Mesothelial cell of epicardium (in vitro differentiated cells): Measurements from ENCODE around the gene HOMER2. TPM values are rescaled to one million over a fixed set of nuclear protein-coding genes. Genes with fewer than 3 reads are reported as not detected.

Experiments used
- DNase-seq, 2 experiments: peaks; one replicate each; pipeline ENCODE4 v3.0.0; 2021; ENCODE audit warnings: low spot score in 2 of 2; ENCODE audit not compliant: unreplicated experiment in 2 of 2
- H3K27ac Mint-ChIP-seq: 2 replicates; pipeline ENCODE4 v1.8.0; 2021; ENCODE audit warnings: mixed read lengths
- H3K27me3 Mint-ChIP-seq: 2 replicates; pipeline ENCODE4 v1.8.0; 2021; ENCODE audit warnings: low read depth, mixed read lengths
- H3K36me3 Mint-ChIP-seq: 2 replicates; pipeline ENCODE4 v1.8.0; 2021; ENCODE audit warnings: mixed read lengths
- H3K4me1 Mint-ChIP-seq: 2 replicates; pipeline ENCODE4 v1.8.0; 2021; ENCODE audit warnings: mixed read lengths
- H3K4me3 Mint-ChIP-seq: 2 replicates; pipeline ENCODE4 v1.8.0; 2021; ENCODE audit warnings: mild to moderate bottlenecking, moderate library complexity, mixed read lengths
- H3K9me3 Mint-ChIP-seq: 2 replicates; pipeline ENCODE4 v1.8.0; 2021; ENCODE audit warnings: mixed read lengths
- CTCF ChIP-seq: fragments of 200-600 bp; sonication (generic); IDR thresholded peaks from one replicate; pipeline ENCODE4 v1.5.0; 2021; ENCODE audit warnings: antibody characterized with exemption; ENCODE audit not compliant: unreplicated experiment
- total RNA-seq: library from RNA; stranded (reverse); gene quantifications from 3 replicates; pipeline ENCODE4 v1.2.1, GENCODE V29; 2021

The HOMER2 gene
- total RNA-seq, 1 donor from 2014 or later = 15.9 TPM

- H3K4me1 Mint-ChIP-seq = peaks cover 3% of the 10 kb centered on the region
- no peaks in the 10 kb centered on the region for H3K9me3 Mint-ChIP-seq
- no peak for TF ChIP-seq CTCF
- no peaks in the 10 kb centered on the region for H3K27me3 Mint-ChIP-seq
- no peak overlapping the region for H3K27ac Mint-ChIP-seq
- no peak overlapping the region for H3K4me3 Mint-ChIP-seq
- no peaks in the 10 kb centered on the region for H3K36me3 Mint-ChIP-seq
- no peak for DNase-seq
These were observed 17.7 kb upstream of the HOMER2 start for GRCh38 chr15:82970078-82970686.

GRCh38 chr15:82969353-82969752 lies 16.8 kb upstream of the HOMER2 start:
- TF ChIP-seq CTCF = no peak
- DNase-seq = no peak
- H3K27me3 Mint-ChIP-seq = no peaks in the 10 kb centered on the region
- no peaks in the 10 kb centered on the region for H3K9me3 Mint-ChIP-seq
- no peak overlapping the region for H3K4me3 Mint-ChIP-seq
- H3K27ac Mint-ChIP-seq = no peak overlapping the region
- no peaks in the 10 kb centered on the region for H3K36me3 Mint-ChIP-seq
- peaks cover 3% of the 10 kb centered on the region for H3K4me1 Mint-ChIP-seq

- Mint-ChIP-seq H3K27me3 (no peaks in the 10 kb centered on the region), H3K36me3 (no peaks in the 10 kb centered on the region), H3K4me3 (no peak overlapping the region), H3K4me1 (peaks cover 3% of the 10 kb centered on the region), H3K27ac (no peak overlapping the region), H3K9me3 (no peaks in the 10 kb centered on the region)
- no peak for DNase-seq
- TF ChIP-seq CTCF = no peak
These were observed 15.5 kb upstream of the HOMER2 start for GRCh38 chr15:82968066-82968465.

GRCh38 chr15:82966671-82967071 lies 14.2 kb upstream of the HOMER2 start:
- Mint-ChIP-seq H3K9me3 (no peaks in the 10 kb centered on the region), H3K27me3 (no peaks in the 10 kb centered on the region), H3K4me3 (no peak overlapping the region), H3K4me1 (peaks cover 3% of the 10 kb centered on the region), H3K27ac (no peak overlapping the region), H3K36me3 (no peaks in the 10 kb centered on the region)
- TF ChIP-seq CTCF = no peak
- DNase-seq = no peak

GRCh38 chr15:82964890-82965289 lies 12.4 kb upstream of the HOMER2 start:
- H3K4me1 Mint-ChIP-seq = peaks cover 1% of the 10 kb centered on the region
- no peak overlapping the region for H3K27ac Mint-ChIP-seq
- no peak for TF ChIP-seq CTCF
- H3K9me3 Mint-ChIP-seq = no peaks in the 10 kb centered on the region
- H3K36me3 Mint-ChIP-seq = no peaks in the 10 kb centered on the region
- H3K27me3 Mint-ChIP-seq = no peaks in the 10 kb centered on the region
- H3K4me3 Mint-ChIP-seq = no peak overlapping the region
- no peak for DNase-seq
